Measurements from ENCODE around the gene B4GAT1. TPM values are rescaled to one million over a fixed set of nuclear protein-coding genes. Genes with fewer than 3 reads are reported as not detected.

Gene B4GAT1
- total and polyA plus RNA-seq, 9 of the 15 experiments (the other 6 are each of a cell fraction or from before 2014, with no cell fraction given), result 0.86 to 9.5 (median 3.8) TPM

GRCh38 chr11:66312549-66313320 is 34.7 kb downstream of the B4GAT1 start (continued):
- TF ChIP-seq TFAP4 (CRISPR knock-in tag; IDR thresholded peaks at IDR 0.05; ENCODE audit: borderline replicate concordance) (peak; percentile 1; the same call in 1 of the 2 replicates), NR2C2 (CRISPR knock-in tag; IDR thresholded peaks at IDR 0.05) (no peak; the same call in none of the 2 replicates), NR2C2 (tag; IDR thresholded peaks at IDR 0.05) (peak; percentile 86), HMGN3 (IDR thresholded peaks at IDR 0.05; ENCODE audit: borderline replicate concordance, extremely low read depth, insufficient read length, low read depth, low read length) (peak; percentile 54), FOSL1 (tag; conservative IDR thresholded peaks at IDR 0.05) (peak; percentile 94), ZBTB26 (CRISPR knock-in tag; IDR thresholded peaks at IDR 0.05) (no peak)
